ENCODE results near the gene SEZ6L.

The SEZ6L gene

DNA sequence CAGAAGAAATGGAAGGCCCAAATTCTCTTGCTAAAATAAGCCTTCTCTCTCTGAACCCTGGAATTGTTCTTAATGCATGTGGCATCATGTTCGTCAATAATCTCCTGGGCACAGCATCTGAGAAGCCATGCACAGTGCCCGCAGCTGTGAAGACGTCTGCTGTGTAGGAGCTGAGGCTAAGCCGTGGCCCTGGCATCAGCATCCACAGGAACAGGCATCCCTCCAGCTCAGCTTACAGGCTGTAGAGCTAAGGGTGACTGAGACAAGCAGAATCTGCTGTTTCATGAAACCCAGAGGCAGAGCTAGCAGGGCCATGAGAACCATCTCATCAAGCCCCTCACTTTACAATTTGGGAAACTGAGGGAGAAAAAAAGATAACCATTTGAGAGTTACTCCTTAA, 60.6 kb downstream of the SEZ6L start:
- TF ChIP-seq, protein P1, sequence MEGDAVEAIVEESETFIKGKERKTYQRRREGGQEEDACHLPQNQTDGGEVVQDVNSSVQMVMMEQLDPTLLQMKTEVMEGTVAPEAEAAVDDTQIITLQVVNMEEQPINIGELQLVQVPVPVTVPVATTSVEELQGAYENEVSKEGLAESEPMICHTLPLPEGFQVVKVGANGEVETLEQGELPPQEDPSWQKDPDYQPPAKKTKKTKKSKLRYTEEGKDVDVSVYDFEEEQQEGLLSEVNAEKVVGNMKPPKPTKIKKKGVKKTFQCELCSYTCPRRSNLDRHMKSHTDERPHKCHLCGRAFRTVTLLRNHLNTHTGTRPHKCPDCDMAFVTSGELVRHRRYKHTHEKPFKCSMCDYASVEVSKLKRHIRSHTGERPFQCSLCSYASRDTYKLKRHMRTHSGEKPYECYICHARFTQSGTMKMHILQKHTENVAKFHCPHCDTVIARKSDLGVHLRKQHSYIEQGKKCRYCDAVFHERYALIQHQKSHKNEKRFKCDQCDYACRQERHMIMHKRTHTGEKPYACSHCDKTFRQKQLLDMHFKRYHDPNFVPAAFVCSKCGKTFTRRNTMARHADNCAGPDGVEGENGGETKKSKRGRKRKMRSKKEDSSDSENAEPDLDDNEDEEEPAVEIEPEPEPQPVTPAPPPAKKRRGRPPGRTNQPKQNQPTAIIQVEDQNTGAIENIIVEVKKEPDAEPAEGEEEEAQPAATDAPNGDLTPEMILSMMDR (IDR thresholded peaks at IDR 0.05) = no peak
- Histone ChIP-seq H3K4me3 (no peak overlapping the region), H3K27me3 (peaks cover 0 to 27% of the 10 kb centered on the region in 2 donors), H3K27ac (no peak overlapping the region), H3K4me1 (no peaks in the 10 kb centered on the region), H3K9me3 (no peaks in the 10 kb centered on the region), H3K36me3 (no peaks in the 10 kb centered on the region)
- no peak for DNase-seq
- intact Hi-C loops (cut with DNase I; ENCODE audit: low total_unique reads) = no loop called here

DNA sequence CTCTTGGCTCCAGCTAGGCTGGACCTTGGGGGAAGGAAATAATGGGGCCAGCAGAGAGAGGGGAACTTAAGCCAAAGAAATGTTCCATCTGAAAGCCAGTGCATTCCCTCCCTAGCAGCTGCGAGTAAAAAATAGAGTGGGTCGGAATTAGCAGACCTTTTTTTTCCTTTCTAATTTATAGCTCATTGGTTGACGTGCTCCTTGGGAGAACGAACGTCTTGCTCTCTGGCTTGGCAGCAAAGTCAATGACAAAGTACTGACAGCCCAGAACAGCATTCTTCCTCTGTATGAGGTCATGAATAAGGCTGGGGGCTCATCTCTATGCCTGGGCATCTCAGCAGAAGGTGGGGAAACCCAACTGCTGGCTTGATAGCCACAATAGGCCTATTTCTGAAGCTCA, 65.0 kb downstream of the SEZ6L start:
- TF ChIP-seq, protein P1 (IDR thresholded peaks at IDR 0.05) = no peak
- Histone ChIP-seq H3K4me3 (no peak overlapping the region), H3K36me3 (no peaks in the 10 kb centered on the region), H3K27ac (no peak overlapping the region), H3K4me1 (no peaks in the 10 kb centered on the region), H3K27me3 (peaks cover 0 to 28% of the 10 kb centered on the region in 2 donors), H3K9me3 (no peaks in the 10 kb centered on the region)
- intact Hi-C loops (cut with DNase I; ENCODE audit: low total_unique reads) = no loop called here
- DNase-seq = no peak

DNA sequence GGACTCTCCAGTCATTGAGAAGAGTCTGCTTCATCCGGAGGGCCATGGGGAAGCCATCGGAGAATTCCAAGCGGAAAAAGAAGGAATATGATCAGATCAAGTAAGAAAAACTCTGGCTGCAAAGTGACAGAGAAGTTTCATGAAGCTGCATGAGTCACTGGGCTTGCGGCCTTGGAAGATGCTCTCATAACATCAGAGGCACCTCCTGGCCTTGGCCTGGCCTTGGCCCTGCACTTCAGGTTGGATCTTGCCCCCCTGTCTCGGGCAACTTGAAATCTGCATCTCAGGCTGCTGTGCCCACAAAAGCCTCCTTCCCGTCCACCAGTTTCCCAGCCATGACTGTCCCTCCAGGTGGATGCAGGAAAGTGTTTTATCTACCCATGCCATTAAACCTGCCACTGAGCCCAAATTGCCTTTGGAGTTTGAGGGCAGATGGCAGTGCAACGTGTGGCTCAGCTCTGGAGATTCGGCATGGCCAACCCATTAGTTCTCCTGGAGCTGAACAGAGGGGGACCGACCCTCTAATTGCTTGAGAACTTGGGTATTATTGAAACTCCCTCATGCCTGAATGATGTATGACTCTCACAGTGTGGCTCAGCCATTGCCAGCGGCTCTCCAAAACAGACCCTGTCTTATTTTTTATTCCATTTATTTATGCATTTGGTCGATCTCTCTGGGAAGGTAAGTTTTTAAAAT, 66.7 kb downstream of the SEZ6L start:
- DNase-seq = no peak
- H3K36me3 ChIP-seq = no peaks in the 10 kb centered on the region
- H3K27me3 ChIP-seq = peaks cover 0 to 28% of the 10 kb centered on the region in 2 donors
- H3K27ac ChIP-seq = no peak overlapping the region
- intact Hi-C loops (cut with DNase I; ENCODE audit: low total_unique reads) = loop anchor here (2.0 kb wide), 1 partner anchor 79 kb away; no protein-coding TSS in a partner anchor
- H3K4me3 ChIP-seq = no peak overlapping the region
- H3K4me1 ChIP-seq = no peaks in the 10 kb centered on the region
- H3K9me3 ChIP-seq = no peaks in the 10 kb centered on the region
- TF ChIP-seq, protein P1 (IDR thresholded peaks at IDR 0.05) = no peak

DNA sequence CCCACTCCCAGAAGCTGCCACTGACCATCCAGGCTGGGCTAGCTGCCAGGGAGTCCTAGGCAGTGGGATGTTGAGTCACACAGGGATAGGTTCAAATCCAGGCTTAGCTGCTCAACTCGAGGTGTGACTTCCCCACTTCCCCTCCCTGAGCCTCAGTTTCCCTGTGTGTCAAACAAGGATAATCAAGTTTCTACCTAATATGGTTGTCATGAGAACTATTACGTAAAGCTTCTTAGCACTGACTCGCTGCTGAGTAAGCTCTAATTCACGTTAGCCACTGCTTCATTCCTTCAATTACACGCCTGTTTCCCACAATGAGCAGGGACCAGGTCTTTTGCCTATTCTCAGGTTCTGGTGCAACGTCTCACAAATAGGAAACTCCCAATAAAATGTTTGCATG, 67.7 kb downstream of the SEZ6L start:
- Histone ChIP-seq H3K27ac (no peak overlapping the region), H3K4me1 (no peaks in the 10 kb centered on the region), H3K4me3 (no peak overlapping the region), H3K36me3 (no peaks in the 10 kb centered on the region), H3K9me3 (no peaks in the 10 kb centered on the region), H3K27me3 (peaks cover 0 to 25% of the 10 kb centered on the region in 2 donors)
- no peak for DNase-seq
- TF ChIP-seq, protein P1 (IDR thresholded peaks at IDR 0.05) = no peak
- intact Hi-C loops (cut with DNase I; ENCODE audit: low total_unique reads) = loop anchor here (2.0 kb wide), 1 partner anchor 78 kb away; no protein-coding TSS in a partner anchor

DNA sequence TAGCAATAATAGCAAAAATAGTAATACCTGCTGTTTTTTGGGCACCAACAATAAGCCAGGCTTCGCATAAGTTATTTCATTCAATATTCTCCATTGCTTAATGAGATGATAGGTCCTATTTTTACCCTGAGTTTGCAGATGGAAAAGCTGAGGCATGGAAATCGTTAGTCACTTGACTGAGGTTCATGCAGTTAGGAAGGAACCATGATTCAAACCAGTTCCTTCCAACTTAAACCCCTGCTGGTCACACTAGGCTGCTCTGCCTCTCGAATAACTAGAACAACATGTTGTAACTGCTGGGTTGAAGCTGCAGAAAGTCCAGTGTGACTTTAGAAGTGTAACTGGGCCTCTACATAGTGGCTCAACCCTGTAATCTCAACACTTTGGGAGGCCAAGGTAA, 69.3 kb downstream of the SEZ6L start:
- TF ChIP-seq, protein P1 (IDR thresholded peaks at IDR 0.05) = no peak
- no peak overlapping the region for H3K4me3 ChIP-seq
- no peaks in the 10 kb centered on the region for H3K36me3 ChIP-seq
- DNase-seq = no peak
- no peaks in the 10 kb centered on the region for H3K9me3 ChIP-seq
- no peak overlapping the region for H3K27ac ChIP-seq
- intact Hi-C loops (cut with DNase I; ENCODE audit: low total_unique reads) = no loop called here
- no peaks in the 10 kb centered on the region for H3K4me1 ChIP-seq
- peaks cover 0 to 13% of the 10 kb centered on the region in 2 donors for H3K27me3 ChIP-seq
